HepG2 (cell line): Measurements from ENCODE around the gene NT5DC2. TPM values are rescaled to one million over a fixed set of nuclear protein-coding genes. Genes with fewer than 3 reads are reported as not detected.

ENCODE experiments used
- ATAC-seq: fragments of 200-7000 bp; cut with Tn5 transposase; 3 replicates; pipeline ENCODE4 v1.9.1; 2020; ENCODE audit warnings: mild to moderate bottlenecking, moderate library complexity
- BruUV-seq: library from RNA; stranded (reverse); fragments of 400-500 nt; replicated peaks from 2 replicates; lab custom pipeline; 2021; lab: Mats Ljungman, UMichigan
- CTCF ChIA-PET: fragments of 300-600 bp; formaldehyde crosslinking; extraction: SDS; loops from one replicate; lab custom pipeline; 2021; ENCODE audit warnings: low total read pairs, inconsistent platforms, low intra/inter-chr PET ratio; lab: Yijun Ruan, JAX
- POLR2A ChIA-PET: fragments of 350-600 bp; sonication (Branson Sonifier 250); formaldehyde crosslinking; loops from one replicate; lab custom pipeline; 2020; ENCODE audit warnings: antibody characterized with exemption, inconsistent platforms; lab: Yijun Ruan, JAX
- DNase-seq: peaks from one replicate; pipeline ENCODE4 v3.0.0-alpha.2; 2015; ENCODE audit warnings: low spot score
- FAIRE-seq: peaks from 3 replicates; lab custom pipeline; 2011; peaks lifted over from hg19 to GRCh38; lab: Jason Lieb, UNC
- H2AFZ ChIP-seq: one replicate; pipeline ENCODE4 v1.6.1; 2011; ENCODE audit warnings: low read length, inconsistent platforms
- H3K27ac ChIP-seq: fragments of 300-600 bp; 3 replicates; pipeline ENCODE4 v1.8.0; 2011; ENCODE audit warnings: mixed run types, mild to moderate bottlenecking, mixed read lengths, low read length, inconsistent platforms; ENCODE audit not compliant: insufficient read depth; ENCODE audit errors: extremely low read length
- H3K27me3 ChIP-seq, 2 experiments: fragments of 200-600 bp in 1 of 2; 2 replicates in 1 of 2; 3 replicates in 1 of 2; pipeline versions ENCODE4 v1.6.0 to v1.8.0; 2011; ENCODE audit warnings: low read length in 2 of 2, mild to moderate bottlenecking in 2 of 2, moderate library complexity in 2 of 2, inconsistent platforms in 1 of 2; ENCODE audit not compliant: insufficient read depth in 2 of 2, control insufficient read depth in 1 of 2
- H3K36me3 ChIP-seq, 2 experiments: fragments of 200-600 bp in 1 of 2; replicated peaks in 1 of 2; 2 replicates in 1 of 2; 3 replicates in 1 of 2; pipeline versions ENCODE4 v1.5.1 to v1.8.0; 2011; ENCODE audit warnings: low read length in 2 of 2, inconsistent platforms in 1 of 2; ENCODE audit not compliant: insufficient read depth in 2 of 2, control insufficient read depth in 1 of 2
- H3K4me1 ChIP-seq: 2 replicates; pipeline ENCODE4 v1.5.1; 2012; ENCODE audit warnings: low read length, inconsistent platforms; ENCODE audit not compliant: insufficient read depth
- H3K4me2 ChIP-seq: 2 replicates; pipeline ENCODE4 v1.6.0; 2011; ENCODE audit warnings: low read depth, low read length, inconsistent platforms
- H3K4me3 ChIP-seq, 3 experiments: fragments of 200-600 bp in 1 of 3; sonication (generic), shearing (Covaris generic) in 1 of 3; replicated peaks in 1 of 3; 2 replicates each; pipeline ENCODE4 v1.5.1; 2011 to 2016; ENCODE audit warnings: low read length in 3 of 3, inconsistent platforms in 2 of 3, low read depth in 2 of 3, mild to moderate bottlenecking in 2 of 3, control low read depth in 1 of 3, mixed read lengths in 1 of 3; ENCODE audit not compliant: insufficient read depth in 1 of 3
- H3K79me2 ChIP-seq: one replicate; pipeline ENCODE4 v1.6.1; 2011; ENCODE audit warnings: low read length, inconsistent platforms; ENCODE audit not compliant: insufficient read depth
- H3K9ac ChIP-seq: 2 replicates; pipeline ENCODE4 v1.6.0; 2011; ENCODE audit warnings: mild to moderate bottlenecking, low read depth, low read length, inconsistent platforms; ENCODE audit not compliant: insufficient read depth
- H3K9me3 ChIP-seq: 2 replicates; pipeline ENCODE4 v1.5.1; 2012; ENCODE audit warnings: mild to moderate bottlenecking, low read length
- H4K20me1 ChIP-seq: 2 replicates; pipeline ENCODE4 v1.6.0; 2011; ENCODE audit warnings: inconsistent platforms, mild to moderate bottlenecking, low read length, moderate library complexity; ENCODE audit not compliant: insufficient read depth
- FOXC1 ChIP-seq: sonication (generic); formaldehyde crosslinking; IDR thresholded peaks from 2 replicates; pipeline ENCODE4 v1.8.0; 2022; ENCODE audit warnings: mild to moderate bottlenecking, missing genetic modification reagents, borderline replicate concordance
- GATAD2A ChIP-seq: IDR thresholded peaks from 2 replicates; pipeline ENCODE4 v1.6.1; 2016
- GTF2F1 ChIP-seq: fragments of 150-350 bp; IDR thresholded peaks from 2 replicates; pipeline ENCODE4 v1.6.1; 2014; ENCODE audit warnings: low read length
- NR2F2 ChIP-seq: IDR thresholded peaks from 2 replicates; pipeline ENCODE4 v1.6.1; 2012; ENCODE audit warnings: low read depth, inconsistent platforms, borderline replicate concordance
- NRL ChIP-seq: sonication (generic); formaldehyde crosslinking; IDR thresholded peaks from 2 replicates; pipeline ENCODE4 v1.5.0; 2020; ENCODE audit warnings: missing genetic modification reagents, mild to moderate bottlenecking, moderate library complexity, borderline replicate concordance
- POLR2G ChIP-seq: fragments of 200-400 bp; formaldehyde crosslinking; IDR thresholded peaks from 2 replicates; pipeline ENCODE4 v1.6.1; 2018; ENCODE audit warnings: mild to moderate bottlenecking, low read depth, low read length, moderate library complexity
- SKI ChIP-seq: fragments of 450-650 bp; IDR thresholded peaks from one replicate; pipeline ENCODE4 v1.6.1; 2018; ENCODE audit warnings: mild to moderate bottlenecking; ENCODE audit not compliant: partially characterized antibody
- SMARCE1 ChIP-seq: fragments of 450-650 bp; IDR thresholded peaks from 2 replicates; pipeline ENCODE4 v1.6.1; 2017; ENCODE audit warnings: borderline replicate concordance
- ZNF747 ChIP-seq: sonication (generic); formaldehyde crosslinking; IDR thresholded peaks from 2 replicates; pipeline ENCODE4 v1.8.1; 2023; ENCODE audit warnings: missing genetic modification reagents, mild to moderate bottlenecking, borderline replicate concordance
- WGBS: methylation state at CpG from one replicate; pipeline ENCODE4 v1.1.6; 2017; ENCODE audit warnings: low lambda C conversion rate; 5-methylcytosine and 5-hydroxymethylcytosine counted together
- in situ Hi-C: cut with HindIII; loops from 2 replicates; pipeline ENCODE4 v1.10.0; 2017; ENCODE audit warnings: low pct_unique_long_range_greater_than_20kb; ENCODE audit not compliant: extremely low pct_ligation_motif_present
- intact Hi-C: fragments of 100-400 bp; cut with micrococcal nuclease; formaldehyde crosslinking; loops from one replicate; pipeline ENCODE4 v1.10.0; 2022; ENCODE audit not compliant: unreplicated experiment
- polyA plus RNA-seq, 8 experiments: library from polyadenylated mRNA; depleted of rRNA in 3 of 8; stranded (reverse) in 7 of 8; unstranded in 1 of 8; fragments of >200 nt; fragmentation: Illumina TruSeq in 4 of 8; extraction: Trizol in 4 of 8; gene quantifications; 2 replicates each; pipeline versions ENCODE4 v1.2.1 to v1.2.3, GENCODE V29; 2011 to 2016; ENCODE audit warnings: low read depth in 4 of 8, missing spikeins in 1 of 8, mixed read lengths in 1 of 8; ENCODE audit not compliant: insufficient read depth in 1 of 8
- total RNA-seq, 5 experiments: library from RNA; depleted of rRNA; stranded (reverse); fragments of >200 nt; fragmentation: Illumina TruSeq; extraction: Trizol; gene quantifications; 2 replicates each; pipeline ENCODE4 v1.2.3, GENCODE V29; 2016; ENCODE audit warnings: low read depth in 1 of 5
- TF ChIP-seq, protein P1 (sequence below): sonication (generic); formaldehyde crosslinking; IDR thresholded peaks from 2 replicates; pipeline ENCODE4 v1.4.0; 2020; ENCODE audit warnings: missing genetic modification reagents
- TF ChIP-seq, protein P2 (sequence below): sonication (generic); formaldehyde crosslinking; IDR thresholded peaks from 2 replicates; pipeline ENCODE4 v1.4.0; 2020; ENCODE audit warnings: missing genetic modification reagents
- TF ChIP-seq, protein P3 (sequence below): IDR thresholded peaks from 2 replicates; pipeline ENCODE4 v1.6.1; 2016; ENCODE audit warnings: missing genetic modification reagents, missing compliant biosample characterization
- TF ChIP-seq, protein P4 (sequence below): sonication (generic); formaldehyde crosslinking; IDR thresholded peaks from 2 replicates; pipeline ENCODE4 v1.8.1; 2023; ENCODE audit warnings: mild to moderate bottlenecking, moderate library complexity, missing genetic modification reagents
- TF ChIP-seq, protein P5 (sequence below): sonication (generic); formaldehyde crosslinking; IDR thresholded peaks from 2 replicates; pipeline ENCODE4 v1.4.0; 2020; ENCODE audit warnings: missing genetic modification reagents

The NT5DC2 gene
- total and polyA plus RNA-seq, 2 of the 13 experiments (the other 11 are each of a cell fraction or from before 2014, with no cell fraction given): 131 to 240 TPM

DNA sequence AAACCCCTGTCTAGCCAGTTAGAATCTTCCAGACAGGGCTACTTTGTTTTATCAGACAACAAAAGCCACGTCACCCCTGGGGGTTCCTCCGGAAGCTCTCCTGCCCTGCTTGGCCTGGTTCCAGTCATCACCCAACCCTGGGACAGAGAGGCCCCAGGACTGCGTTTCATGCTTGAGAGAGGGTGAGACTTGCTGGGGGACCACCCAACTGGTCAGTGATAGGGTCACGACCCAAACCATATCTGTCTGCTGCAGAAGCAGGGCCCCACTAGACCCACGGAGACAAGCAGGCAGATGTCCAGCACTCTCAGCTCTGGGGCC lies 1.2 kb downstream of the NT5DC2 start:
- Histone ChIP-seq H3K36me3 (peaks cover 13 to 19% of the 10 kb centered on the region in 2 experiments; a peak in 4 of 5 replicates), H4K20me1 (peaks cover 5% of the 10 kb centered on the region; the same call in 1 of the 2 replicates), H3K4me3 (peak overlapping the region; percentile 65 to 89 (median 87)), H3K79me2 (peaks cover 52% of the 10 kb centered on the region), H3K9me3 (no peaks in the 10 kb centered on the region), H3K4me1 (peaks cover 55% of the 10 kb centered on the region), H3K4me2 (peak overlapping the region; percentile 90), H3K9ac (peak overlapping the region; percentile 85), H2AFZ (no peak overlapping the region), H3K27me3 (no peaks in the 10 kb centered on the region; a peak in 1 of 5 replicates), H3K27ac (peak overlapping the region; percentile 66)
- intact Hi-C loops (loop anchor here (5.0 kb wide), 1 partner anchor 60 kb away; no protein-coding TSS in a partner anchor), in situ Hi-C loops (no loop called here)
- no TSS peak for BruUV-seq
- ChIA-PET POLR2A (interaction anchor here (1.0 to 1.5 kb wide), 4 partner anchors 9 to 37 kb away, joined by 3 to 5 read pairs (median 4); partner anchors contain the start of gene STAB1), CTCF (no interaction called here)
- WGBS: 12% methylated on average over 4 of the region's 5 CpGs
- no peak for ATAC-seq
- DNase-seq: peak; percentile 69
- FAIRE-seq: no peak
- TF ChIP-seq, protein P1, sequence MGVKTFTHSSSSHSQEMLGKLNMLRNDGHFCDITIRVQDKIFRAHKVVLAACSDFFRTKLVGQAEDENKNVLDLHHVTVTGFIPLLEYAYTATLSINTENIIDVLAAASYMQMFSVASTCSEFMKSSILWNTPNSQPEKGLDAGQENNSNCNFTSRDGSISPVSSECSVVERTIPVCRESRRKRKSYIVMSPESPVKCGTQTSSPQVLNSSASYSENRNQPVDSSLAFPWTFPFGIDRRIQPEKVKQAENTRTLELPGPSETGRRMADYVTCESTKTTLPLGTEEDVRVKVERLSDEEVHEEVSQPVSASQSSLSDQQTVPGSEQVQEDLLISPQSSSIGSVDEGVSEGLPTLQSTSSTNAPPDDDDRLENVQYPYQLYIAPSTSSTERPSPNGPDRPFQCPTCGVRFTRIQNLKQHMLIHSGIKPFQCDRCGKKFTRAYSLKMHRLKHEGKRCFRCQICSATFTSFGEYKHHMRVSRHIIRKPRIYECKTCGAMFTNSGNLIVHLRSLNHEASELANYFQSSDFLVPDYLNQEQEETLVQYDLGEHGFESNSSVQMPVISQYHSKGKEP: 0 out of 2 replicates have a peak, but pooled peaks have one; percentile 27
- TF ChIP-seq, protein P2, sequence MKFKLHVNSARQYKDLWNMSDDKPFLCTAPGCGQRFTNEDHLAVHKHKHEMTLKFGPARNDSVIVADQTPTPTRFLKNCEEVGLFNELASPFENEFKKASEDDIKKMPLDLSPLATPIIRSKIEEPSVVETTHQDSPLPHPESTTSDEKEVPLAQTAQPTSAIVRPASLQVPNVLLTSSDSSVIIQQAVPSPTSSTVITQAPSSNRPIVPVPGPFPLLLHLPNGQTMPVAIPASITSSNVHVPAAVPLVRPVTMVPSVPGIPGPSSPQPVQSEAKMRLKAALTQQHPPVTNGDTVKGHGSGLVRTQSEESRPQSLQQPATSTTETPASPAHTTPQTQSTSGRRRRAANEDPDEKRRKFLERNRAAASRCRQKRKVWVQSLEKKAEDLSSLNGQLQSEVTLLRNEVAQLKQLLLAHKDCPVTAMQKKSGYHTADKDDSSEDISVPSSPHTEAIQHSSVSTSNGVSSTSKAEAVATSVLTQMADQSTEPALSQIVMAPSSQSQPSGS: 0 out of 2 replicates have a peak, but pooled peaks have one; percentile 14
- no peak for TF ChIP-seq FOXC1 (CRISPR knock-in tag)
- TF ChIP-seq ZNF747 (CRISPR knock-in tag): no peak
- TF ChIP-seq, protein P3, sequence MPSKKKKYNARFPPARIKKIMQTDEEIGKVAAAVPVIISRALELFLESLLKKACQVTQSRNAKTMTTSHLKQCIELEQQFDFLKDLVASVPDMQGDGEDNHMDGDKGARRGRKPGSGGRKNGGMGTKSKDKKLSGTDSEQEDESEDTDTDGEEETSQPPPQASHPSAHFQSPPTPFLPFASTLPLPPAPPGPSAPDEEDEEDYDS: 0 out of 2 replicates have a peak, but pooled peaks have one; percentile 27
- no peak for TF ChIP-seq GTF2F1
- TF ChIP-seq GATAD2A (CRISPR knock-in tag): peak; percentile 53; the same call in 1 of the 2 replicates
- peak; percentile 46; the same call in 1 of the 2 replicates for TF ChIP-seq POLR2G
- TF ChIP-seq SMARCE1: no peak
- TF ChIP-seq NRL (CRISPR knock-in tag): peak; percentile 4; the same call in 1 of the 2 replicates
- TF ChIP-seq SKI: peak; percentile 58
- TF ChIP-seq, protein P4, sequence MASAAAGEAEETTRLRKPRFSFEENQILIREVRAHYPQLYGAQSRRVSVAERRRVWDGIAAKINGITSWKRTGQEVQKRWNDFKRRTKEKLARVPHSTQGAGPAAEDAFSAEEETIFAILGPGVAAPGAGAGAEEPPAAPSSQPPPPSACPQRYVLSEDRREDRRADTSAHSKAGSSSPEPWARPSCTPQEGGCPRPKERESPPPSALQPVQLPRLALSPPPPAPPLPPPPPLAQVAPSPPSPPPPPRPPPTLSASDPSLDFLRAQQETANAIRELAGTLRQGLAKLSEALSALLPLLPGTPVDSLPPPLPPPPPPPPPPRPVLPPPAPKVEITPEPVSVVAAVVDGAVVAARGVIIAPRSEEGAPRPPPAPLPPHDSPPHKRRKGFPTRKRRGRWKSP: peak; percentile 50; the same call in 1 of the 2 replicates
- TF ChIP-seq, protein P5, sequence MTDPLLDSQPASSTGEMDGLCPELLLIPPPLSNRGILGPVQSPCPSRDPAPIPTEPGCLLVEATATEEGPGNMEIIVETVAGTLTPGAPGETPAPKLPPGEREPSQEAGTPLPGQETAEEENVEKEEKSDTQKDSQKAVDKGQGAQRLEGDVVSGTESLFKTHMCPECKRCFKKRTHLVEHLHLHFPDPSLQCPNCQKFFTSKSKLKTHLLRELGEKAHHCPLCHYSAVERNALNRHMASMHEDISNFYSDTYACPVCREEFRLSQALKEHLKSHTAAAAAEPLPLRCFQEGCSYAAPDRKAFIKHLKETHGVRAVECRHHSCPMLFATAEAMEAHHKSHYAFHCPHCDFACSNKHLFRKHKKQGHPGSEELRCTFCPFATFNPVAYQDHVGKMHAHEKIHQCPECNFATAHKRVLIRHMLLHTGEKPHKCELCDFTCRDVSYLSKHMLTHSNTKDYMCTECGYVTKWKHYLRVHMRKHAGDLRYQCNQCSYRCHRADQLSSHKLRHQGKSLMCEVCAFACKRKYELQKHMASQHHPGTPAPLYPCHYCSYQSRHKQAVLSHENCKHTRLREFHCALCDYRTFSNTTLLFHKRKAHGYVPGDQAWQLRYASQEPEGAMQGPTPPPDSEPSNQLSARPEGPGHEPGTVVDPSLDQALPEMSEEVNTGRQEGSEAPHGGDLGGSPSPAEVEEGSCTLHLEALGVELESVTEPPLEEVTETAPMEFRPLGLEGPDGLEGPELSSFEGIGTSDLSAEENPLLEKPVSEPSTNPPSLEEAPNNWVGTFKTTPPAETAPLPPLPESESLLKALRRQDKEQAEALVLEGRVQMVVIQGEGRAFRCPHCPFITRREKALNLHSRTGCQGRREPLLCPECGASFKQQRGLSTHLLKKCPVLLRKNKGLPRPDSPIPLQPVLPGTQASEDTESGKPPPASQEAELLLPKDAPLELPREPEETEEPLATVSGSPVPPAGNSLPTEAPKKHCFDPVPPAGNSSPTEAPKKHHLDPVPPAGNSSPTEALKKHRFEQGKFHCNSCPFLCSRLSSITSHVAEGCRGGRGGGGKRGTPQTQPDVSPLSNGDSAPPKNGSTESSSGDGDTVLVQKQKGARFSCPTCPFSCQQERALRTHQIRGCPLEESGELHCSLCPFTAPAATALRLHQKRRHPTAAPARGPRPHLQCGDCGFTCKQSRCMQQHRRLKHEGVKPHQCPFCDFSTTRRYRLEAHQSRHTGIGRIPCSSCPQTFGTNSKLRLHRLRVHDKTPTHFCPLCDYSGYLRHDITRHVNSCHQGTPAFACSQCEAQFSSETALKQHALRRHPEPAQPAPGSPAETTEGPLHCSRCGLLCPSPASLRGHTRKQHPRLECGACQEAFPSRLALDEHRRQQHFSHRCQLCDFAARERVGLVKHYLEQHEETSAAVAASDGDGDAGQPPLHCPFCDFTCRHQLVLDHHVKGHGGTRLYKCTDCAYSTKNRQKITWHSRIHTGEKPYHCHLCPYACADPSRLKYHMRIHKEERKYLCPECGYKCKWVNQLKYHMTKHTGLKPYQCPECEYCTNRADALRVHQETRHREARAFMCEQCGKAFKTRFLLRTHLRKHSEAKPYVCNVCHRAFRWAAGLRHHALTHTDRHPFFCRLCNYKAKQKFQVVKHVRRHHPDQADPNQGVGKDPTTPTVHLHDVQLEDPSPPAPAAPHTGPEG (CRISPR knock-in tag): 0 out of 2 replicates have a peak, but pooled peaks have one; percentile 6
- peak; percentile 16; the same call in 1 of the 2 replicates for TF ChIP-seq NR2F2
